Activated CD8-positive, alpha-beta memory T cell treated with anti-CD3 and anti-CD28 coated beads, Interleukin-2, amount 50 U/mL, for 1 hour (primary cell): ENCODE measurements around the gene MEF2C.
"Not testable (repeated sequence)": the region's sequence is repeated elsewhere in the genome, so short reads cannot be mapped to it uniquely, and the experiment has no call there.

Experiments
- DNase-seq: peaks from one replicate; pipeline ENCODE4 v3.0.0-alpha.2; 2020; ENCODE audit errors: extremely low read depth

Gene MEF2C

DNA sequence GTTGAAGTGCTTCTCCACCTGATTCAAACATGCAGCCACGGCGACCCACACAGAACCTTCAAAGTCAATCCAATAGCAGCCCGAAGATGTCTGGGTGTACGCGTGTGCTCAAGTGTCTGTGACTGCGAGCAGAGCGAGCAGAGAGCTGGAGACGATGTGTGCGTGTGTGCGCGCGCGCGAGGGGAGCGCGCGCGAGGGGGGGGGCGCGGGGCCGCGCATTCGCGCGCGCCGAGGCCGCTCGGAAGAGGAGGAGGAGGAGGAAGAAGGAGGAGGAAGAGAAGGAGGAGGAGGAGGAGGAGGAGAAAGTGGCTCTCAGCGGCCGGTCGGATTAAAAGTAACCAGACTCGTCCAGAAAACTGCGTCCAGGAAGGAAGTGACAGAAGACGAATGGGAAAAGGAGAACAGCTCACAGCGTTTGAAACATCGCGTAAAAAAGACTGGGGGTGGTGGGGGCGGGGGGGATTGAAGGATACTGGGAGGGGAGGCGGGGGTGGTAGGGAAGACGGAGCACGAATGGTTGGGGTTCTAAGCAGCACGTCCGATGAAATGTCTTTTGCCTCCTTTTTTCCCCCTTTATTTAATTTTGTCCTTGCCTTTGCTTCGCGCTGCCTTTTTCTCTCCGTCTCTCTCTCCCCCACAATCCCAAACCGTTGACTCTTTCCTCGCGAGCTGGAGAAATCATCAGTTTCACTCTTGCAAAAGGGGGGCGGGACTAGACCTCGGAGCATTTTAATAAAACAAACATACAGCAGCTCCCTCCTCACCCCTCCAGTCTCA lies at the start of gene MEF2C:
Gene MEF2C, minus strand, starts transcription at position 126 of the 777 bp plus-strand sequence. CDS start 59,396 bp downstream, outside the sequence.
- DNase-seq, result no peak

GRCh38 chr5:88932541-88932940 lies 49.6 kb upstream of the MEF2C start:
- DNase-seq, result no peak

DNA sequence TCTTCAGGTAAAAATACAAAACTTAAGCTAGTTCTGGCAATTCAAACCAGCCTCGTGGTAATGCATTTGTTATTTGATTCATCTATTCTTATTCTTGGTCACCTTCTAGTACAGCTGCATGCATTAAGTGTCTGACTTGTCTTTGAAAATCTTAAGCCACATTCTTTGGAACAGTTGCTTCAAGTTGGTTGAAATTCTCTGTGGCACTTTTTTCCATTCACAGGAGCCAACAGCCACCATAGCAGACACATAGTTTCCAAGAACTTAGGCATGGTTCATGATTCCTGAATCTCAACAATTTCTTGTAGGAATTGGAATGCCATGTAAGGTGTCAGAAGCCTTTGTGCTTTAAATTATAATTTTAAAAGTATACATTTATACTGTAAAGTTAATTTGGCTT lies 47.4 kb upstream of the MEF2C start:
- no peak for DNase-seq

DNA sequence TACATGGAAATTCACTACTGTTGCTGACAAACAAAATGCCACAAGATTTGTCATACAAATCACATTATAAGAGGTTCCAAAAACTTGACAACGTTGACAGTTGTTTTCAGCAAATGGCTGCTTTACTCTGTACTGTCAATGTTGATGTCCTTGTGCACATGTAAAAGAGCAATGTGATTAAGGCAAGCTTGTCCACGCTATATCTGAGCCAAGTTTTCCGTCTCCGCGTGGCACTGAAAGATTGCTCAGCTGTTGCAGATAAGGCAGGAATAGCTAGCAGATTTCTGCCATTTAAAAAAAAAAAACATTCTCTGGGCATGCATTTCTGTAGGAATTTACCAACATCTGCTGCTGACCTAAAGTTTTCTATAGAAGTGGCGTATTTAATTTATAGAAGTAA lies 46.4 kb upstream of the MEF2C start:
- no peak for DNase-seq

GRCh38 chr5:88926774-88927173 lies 43.8 kb upstream of the MEF2C start:
- no peak for DNase-seq

DNA sequence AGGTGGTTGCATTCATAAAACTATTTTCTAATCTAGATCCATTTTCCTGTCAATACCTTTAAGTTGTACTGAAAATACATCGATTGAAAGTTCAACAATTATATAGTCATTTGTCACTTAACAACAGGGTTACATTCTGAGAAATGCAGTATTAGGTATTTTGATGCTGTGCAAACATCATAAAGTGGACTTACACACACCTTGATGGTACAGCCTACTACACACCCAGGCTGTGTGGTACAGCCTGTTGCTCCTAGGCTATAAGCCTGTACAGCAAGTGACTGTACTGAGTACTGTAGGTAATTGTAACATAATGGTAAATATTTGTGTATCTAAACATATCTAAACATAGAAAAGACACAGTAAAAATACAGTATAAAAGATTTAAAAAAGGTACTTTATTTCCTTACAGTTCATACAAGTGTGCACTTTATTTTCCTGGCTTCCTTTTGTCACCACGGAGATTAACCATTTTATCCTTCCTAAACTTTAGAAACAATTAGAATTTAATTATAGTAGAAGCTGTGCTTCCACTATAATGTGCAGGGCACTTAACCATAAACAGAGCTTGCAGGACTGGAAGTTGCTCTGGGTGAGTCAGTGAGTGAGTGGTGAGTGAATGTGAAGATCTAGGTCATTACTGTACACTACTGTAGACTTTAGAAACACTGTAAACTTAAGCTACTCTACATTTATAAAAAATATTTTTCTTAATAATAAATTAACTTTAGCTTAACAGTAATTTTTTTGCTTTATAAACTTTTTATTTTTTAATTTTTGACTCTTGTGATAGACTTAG lies 42.9 kb upstream of the MEF2C start:
- DNase-seq, result no peak

DNA sequence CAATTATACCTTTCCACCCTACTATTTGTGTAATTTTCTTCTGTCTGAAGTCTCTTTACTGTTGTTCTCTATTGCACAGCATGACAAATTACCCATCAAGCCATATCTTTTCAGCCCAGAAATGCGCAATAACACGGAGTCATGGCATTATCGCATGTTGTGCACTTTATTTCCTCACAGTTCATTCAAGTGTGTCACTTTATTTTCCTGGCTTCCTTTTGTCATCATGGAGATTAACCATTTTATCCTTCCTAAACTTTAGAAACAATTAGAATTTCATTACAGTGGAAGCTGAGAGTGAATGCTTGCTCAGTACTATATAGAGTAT lies 41.3 kb upstream of the MEF2C start:
- DNase-seq, result no peak

DNA sequence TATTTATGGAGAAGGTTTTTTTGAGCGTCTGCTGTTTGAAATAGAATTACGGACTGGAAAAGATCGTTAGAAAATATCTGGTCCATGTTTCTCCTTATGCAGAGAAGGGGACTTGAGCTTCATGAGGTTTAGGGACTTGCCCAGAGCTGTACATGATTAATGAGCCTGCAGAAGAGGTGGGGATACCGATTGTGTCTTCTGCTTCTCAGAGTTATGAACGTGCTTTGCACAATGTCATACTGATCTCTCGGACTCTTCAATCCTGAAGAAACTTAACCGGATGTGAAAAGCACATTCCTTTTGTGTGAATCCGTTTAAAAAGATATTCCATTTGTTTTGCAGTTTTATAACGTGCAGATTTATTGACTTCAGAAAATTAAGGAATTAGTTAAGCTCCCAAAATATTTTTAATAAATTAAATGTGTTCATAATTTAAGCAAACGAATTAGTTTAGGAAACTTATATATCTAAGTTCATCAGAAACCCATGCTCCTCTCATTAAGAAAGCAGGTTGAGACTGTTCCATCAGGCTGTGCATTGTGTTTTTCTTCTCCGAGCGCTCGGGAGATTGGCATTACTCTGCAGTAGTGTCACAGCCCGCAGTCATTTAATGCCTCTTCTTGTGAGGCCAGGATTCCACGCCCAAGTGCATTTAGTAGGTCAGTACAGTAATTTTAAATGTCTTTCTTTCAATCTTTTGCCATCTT lies 40.8 kb upstream of the MEF2C start:
- DNase-seq, result no peak

- not testable (repeated sequence) for DNase-seq
Observed at GRCh38 chr5:88912743-88913142, 29.8 kb upstream of the MEF2C start.

DNA sequence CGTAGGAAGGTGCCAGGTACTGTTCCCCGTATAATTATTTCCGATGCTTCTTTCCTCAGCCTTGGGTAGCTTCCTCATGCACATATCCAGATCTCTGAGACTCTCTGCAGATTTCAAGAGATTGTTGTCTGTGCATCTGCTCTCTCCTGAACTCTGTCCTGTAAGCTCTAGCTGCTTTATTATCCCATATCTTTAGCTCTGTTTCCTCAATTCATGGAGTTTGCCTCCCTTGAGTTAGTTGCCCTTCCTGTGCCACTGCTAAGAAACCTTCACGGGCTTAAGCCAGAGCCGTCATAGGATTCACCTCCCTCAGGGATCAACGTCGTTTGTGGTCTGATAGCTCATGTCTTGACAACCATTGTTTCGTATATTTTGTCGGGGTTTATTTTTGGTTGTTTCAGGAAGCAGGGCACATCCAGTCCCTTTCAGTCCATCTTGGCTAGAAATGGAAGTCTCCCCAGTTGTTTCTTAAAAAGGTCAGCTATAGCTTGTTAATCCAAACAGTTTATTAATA lies 28.1 kb upstream of the MEF2C start:
- not testable (repeated sequence) for DNase-seq

- not testable (repeated sequence) for DNase-seq
Observed at GRCh38 chr5:88904478-88904877, 21.5 kb upstream of the MEF2C start.

- not testable (repeated sequence) for DNase-seq
Observed at GRCh38 chr5:88903966-88904365, 21.0 kb upstream of the MEF2C start.

DNA sequence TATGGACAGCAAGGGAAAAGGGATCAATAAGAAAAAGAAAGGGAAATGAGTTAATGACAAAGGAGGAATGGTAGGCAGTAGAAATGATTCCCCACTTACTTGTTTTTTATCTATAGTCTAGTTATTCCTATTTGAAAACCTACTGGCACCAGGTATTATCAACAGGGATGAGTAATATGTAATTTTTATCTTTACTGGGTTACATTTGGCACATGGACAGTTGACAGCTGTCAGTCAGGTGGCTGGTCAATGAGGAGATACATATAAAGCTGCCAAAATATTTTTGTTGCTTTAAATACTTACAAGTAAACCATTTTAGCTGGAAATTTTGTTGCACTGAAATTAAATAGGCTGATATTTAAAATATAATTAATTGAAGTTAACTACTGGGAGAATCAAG lies 18.1 kb upstream of the MEF2C start:
- not testable (repeated sequence) for DNase-seq

DNA sequence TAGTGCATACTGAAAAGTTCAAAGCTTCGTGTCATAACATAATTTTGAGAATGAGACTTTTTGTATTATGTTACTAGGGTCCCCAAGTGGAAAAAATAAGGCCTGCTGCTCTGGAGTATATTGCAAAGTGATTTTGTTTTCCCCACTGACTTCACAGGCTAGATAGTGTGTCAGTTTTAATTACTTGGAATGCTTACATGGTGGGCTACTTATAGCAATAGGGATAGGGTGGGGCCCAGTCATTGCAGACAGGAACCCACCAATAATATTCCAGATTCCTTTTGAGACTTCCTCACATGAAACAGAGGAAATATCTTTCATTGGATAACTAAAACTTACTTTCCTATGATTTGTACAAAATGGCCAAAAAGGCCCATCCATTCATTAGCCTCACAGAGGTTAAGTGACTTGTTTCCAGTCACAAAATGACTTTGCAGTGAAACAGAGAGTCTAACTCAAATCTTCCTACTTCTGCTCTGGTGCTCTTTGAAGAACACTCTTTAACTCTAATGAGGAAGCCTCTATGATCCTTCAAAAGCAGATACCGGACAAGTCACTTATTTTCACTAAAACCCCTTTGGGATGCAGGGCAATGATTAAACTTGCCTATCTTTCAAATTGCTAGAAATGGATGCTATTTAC lies 16.2 kb upstream of the MEF2C start:
- no peak for DNase-seq

DNA sequence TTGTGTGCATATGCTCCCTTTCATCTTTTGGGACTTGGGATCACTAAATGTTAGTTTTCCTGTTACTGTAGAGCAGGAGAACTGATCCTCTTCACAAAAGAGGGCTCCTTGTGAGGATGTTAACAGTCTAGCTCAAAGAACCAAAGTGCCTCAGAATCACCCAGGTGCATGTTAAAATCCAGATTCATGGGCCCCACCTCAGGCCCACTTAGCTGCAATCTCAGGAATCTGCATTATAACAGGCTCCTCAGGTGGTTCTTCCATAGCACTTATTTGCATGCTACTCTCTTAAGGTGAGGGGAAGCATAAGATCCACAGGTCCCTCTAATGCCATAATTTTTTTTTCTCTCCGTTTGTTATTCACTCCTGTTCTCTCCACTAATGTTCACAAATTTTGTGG lies 14.8 kb upstream of the MEF2C start:
- no peak for DNase-seq

- no peak for DNase-seq
Observed at GRCh38 chr5:88895681-88896501, 12.9 kb upstream of the MEF2C start.

GRCh38 chr5:88892669-88893068 lies 9.7 kb upstream of the MEF2C start:
- no peak for DNase-seq

DNA sequence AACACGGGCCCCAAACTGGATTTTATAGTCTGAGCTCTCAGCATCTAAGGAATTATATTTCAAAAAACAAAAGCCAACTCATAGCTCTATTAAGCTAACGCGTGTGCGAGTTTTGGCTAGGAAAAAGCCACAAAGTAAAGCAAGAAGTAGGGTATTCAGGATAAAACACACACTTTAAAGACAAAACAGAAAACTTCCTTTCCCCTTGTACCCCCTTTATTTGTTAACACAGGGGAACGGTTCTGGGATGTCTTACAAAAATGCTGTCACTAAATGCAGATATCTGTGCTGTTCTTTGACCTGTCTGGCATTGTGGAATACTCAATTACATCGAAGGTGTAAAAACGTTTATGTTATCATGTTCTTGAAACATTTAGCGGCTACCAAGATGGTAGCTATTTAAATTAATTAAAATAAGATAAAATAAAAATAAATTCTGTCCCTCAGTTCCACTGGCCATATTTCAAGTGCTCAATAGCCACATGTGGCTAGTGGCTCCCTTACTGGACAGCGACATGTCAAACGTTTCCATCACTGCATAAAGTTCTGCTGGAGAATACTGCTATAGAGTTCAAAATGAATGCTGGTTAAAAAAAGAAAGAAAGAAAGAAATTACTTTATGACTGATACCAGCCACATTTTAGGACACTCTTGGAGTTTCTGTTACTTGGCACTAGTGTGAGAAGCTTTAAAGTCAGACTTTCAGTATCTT lies 7.2 kb upstream of the MEF2C start:
- no peak for DNase-seq

DNA sequence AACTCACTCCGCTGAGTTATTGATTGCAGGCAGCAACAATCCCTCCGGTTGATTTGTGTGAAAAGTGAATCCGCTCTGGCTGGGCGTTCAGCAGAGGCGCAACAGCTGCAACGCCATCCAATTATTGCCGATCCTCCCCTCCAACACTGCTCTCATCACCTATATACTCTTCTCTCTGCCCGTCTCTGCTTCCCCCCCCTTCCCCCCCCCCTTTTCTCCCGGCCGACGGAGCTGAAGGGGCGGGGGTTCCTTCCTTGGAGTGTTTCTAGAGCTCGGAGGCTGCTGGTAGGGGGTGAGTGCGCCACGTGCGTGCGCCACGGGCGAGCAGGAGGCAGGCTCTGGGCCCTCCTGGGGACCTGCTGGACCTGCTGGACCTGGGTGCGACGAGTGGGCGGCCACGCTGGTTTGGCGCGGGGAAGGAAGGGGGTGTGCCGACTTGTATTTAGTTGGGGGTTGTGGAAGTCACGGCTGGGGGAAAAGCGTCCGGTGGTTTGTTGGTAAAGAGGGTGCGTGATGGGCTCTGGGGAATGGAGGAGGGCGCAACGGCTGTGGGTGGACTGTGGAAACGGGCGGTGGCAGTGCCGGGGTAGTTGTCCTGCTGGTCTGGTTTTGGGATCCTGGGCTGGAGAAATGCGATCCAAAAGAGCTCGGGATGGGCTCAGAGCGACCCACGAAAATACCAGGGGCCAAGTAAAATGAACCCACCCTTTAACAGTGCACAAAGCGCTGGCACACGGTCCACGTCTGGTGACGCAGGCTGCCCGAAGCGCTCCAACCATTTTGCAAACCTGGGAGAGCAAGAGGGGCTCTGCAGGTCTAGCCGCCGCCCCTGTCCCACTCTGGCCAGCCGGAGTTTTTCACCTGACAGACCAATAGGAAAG lies 6.4 kb upstream of the MEF2C start:
- no peak for DNase-seq
